Calu3 (cell line): Measurements from ENCODE around the gene LRRC27. TPM values are rescaled to one million over a fixed set of nuclear protein-coding genes. Genes with fewer than 3 reads are reported as not detected.

Experiments used
- BruUV-seq: library from RNA; stranded (reverse); fragments of 400-500 nt; replicated peaks from 2 replicates; lab custom pipeline; 2021; lab: Mats Ljungman, UMichigan
- CTCF ChIA-PET: fragments of 300-600 bp; sonication (Branson Sonifier 250); formaldehyde crosslinking; loops from one replicate; lab custom pipeline; 2022; ENCODE audit warnings: antibody characterized with exemption; lab: Charles Lee
- DNase-seq: peaks from one replicate; pipeline ENCODE4 v3.0.0; 2022
- H3K27ac Mint-ChIP-seq: one replicate; pipeline ENCODE4 v1.8.0; 2022; ENCODE audit warnings: mixed read lengths; ENCODE audit not compliant: unreplicated experiment
- H3K27me3 Mint-ChIP-seq: one replicate; pipeline ENCODE4 v1.8.0; 2022; ENCODE audit warnings: mixed read lengths; ENCODE audit not compliant: unreplicated experiment
- H3K36me3 Mint-ChIP-seq: one replicate; pipeline ENCODE4 v1.8.0; 2022; ENCODE audit warnings: mild to moderate bottlenecking, moderate library complexity, mixed read lengths; ENCODE audit not compliant: insufficient read depth, unreplicated experiment
- H3K4me1 Mint-ChIP-seq: one replicate; pipeline ENCODE4 v1.8.0; 2022; ENCODE audit warnings: mild to moderate bottlenecking, low read depth, mixed read lengths; ENCODE audit not compliant: unreplicated experiment
- H3K4me3 Mint-ChIP-seq: one replicate; pipeline ENCODE4 v1.8.0; 2022; ENCODE audit warnings: mild to moderate bottlenecking, low read depth, moderate library complexity, mixed read lengths; ENCODE audit not compliant: unreplicated experiment
- H3K9me3 Mint-ChIP-seq: one replicate; pipeline ENCODE4 v1.8.0; 2022; ENCODE audit warnings: low read depth, mixed read lengths; ENCODE audit not compliant: unreplicated experiment
- CTCF ChIP-seq: fragments of 200-600 bp; IDR thresholded peaks from one replicate; pipeline ENCODE4 v1.8.0; 2022; ENCODE audit warnings: antibody characterized with exemption; ENCODE audit not compliant: unreplicated experiment
- intact Hi-C: fragments of 100-400 bp; cut with micrococcal nuclease; formaldehyde crosslinking; loops from one replicate; pipeline ENCODE4 v1.10.0; 2022; ENCODE audit not compliant: unreplicated experiment
- total RNA-seq: library from RNA; stranded (reverse); gene quantifications from 2 replicates; pipeline ENCODE4 v1.2.3, GENCODE V29; 2022

The LRRC27 gene
- total RNA-seq, 1 experiment from 2014 or later: 4.6 TPM

DNA sequence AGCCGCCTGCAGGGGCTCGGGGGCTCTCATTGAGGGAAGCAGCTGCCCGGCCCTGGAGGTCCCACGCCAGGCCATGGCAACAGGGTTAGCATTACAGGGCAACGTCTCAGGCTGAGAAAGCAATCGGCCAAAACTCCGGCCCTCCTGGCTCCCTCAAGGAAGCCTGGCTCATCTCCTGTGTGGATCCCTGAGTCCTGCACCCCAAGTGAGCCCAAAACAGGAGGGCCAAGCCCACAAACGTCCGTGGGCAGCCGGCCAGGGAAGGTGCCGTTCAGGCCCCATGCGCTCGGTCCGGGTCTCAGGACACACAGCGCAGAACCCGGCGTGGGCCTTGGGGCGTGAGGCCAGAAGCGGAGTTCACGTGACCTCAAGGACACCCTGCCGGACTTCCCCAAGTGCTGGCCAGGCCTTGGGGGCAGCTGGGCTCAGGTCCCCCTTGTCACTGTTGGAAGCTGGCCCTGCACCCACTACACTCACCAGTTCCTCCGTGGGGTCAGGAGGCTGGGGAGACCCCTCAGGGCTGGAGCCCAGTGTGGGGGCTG lies 57.0 kb downstream of the LRRC27 start:
- DNase-seq: no peak
- Mint-ChIP-seq H3K27me3 (no peaks in the 10 kb centered on the region), H3K9me3 (no peaks in the 10 kb centered on the region), H3K4me1 (no peaks in the 10 kb centered on the region), H3K4me3 (no peak overlapping the region), H3K36me3 (no peaks in the 10 kb centered on the region), H3K27ac (no peak overlapping the region)
- TF ChIP-seq CTCF: no peak
- no TSS peak for BruUV-seq
- intact Hi-C loops: no loop called here
- CTCF ChIA-PET: no interaction called here

- H3K9me3 Mint-ChIP-seq: no peaks in the 10 kb centered on the region
- no peak overlapping the region for H3K27ac Mint-ChIP-seq
- CTCF ChIA-PET: no interaction called here
- no peaks in the 10 kb centered on the region for H3K27me3 Mint-ChIP-seq
- H3K4me3 Mint-ChIP-seq: no peak overlapping the region
- DNase-seq: no peak
- no peak for TF ChIP-seq CTCF
- intact Hi-C loops: no loop called here
- BruUV-seq: no TSS peak
- H3K36me3 Mint-ChIP-seq: no peaks in the 10 kb centered on the region
- no peaks in the 10 kb centered on the region for H3K4me1 Mint-ChIP-seq
These were observed 57.6 kb downstream of the LRRC27 start for GRCh38 chr10:132389433-132390169.

DNA sequence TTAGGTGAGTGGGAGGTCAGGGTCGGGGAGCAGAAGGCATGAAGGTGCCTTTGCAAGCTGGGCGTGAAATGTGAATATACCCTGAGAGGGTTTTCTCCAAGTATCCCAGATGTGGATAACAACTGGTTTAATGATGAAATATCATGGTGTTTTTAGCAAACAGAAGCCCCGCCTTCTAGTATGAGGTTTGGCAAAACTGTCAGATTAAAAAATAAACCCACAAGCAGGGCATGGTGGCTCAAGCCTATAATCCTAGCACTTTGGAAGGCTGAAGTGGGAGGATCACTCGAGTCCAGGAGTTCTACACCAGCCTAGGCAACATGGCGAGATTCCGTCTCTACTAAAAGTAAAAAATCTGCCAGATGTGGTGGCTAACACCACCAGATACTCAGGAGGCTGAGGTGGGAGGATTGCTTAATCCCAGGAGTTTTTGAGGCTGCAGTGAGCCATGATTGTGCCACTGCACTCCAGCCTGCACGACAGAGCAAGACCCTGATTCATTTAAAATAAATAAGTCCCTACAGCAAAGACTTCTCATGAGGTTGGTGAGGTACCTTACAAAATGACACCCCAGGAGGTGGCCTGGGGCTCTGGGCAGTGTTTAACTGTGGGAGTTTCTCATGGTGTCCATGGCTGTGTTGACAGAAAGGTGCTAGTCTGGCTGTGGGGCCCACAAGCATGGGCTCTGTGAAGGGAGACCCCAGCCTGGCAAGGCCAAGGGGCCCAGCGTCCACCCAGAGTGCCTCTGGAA lies 58.4 kb downstream of the LRRC27 start:
- H3K4me1 Mint-ChIP-seq: no peaks in the 10 kb centered on the region
- H3K36me3 Mint-ChIP-seq: no peaks in the 10 kb centered on the region
- no peak overlapping the region for H3K4me3 Mint-ChIP-seq
- intact Hi-C loops: no loop called here
- TF ChIP-seq CTCF: no peak
- no peaks in the 10 kb centered on the region for H3K9me3 Mint-ChIP-seq
- no peak overlapping the region for H3K27ac Mint-ChIP-seq
- DNase-seq: no peak
- no peaks in the 10 kb centered on the region for H3K27me3 Mint-ChIP-seq
- CTCF ChIA-PET: no interaction called here
- no TSS peak for BruUV-seq

GRCh38 chr10:132390921-132391675 lies 59.1 kb downstream of the LRRC27 start:
- H3K9me3 Mint-ChIP-seq: no peaks in the 10 kb centered on the region
- H3K4me1 Mint-ChIP-seq: no peaks in the 10 kb centered on the region
- intact Hi-C loops: no loop called here
- no peaks in the 10 kb centered on the region for H3K27me3 Mint-ChIP-seq
- BruUV-seq: no TSS peak
- CTCF ChIA-PET: no interaction called here
- no peaks in the 10 kb centered on the region for H3K36me3 Mint-ChIP-seq
- DNase-seq: no peak
- TF ChIP-seq CTCF: no peak
- no peak overlapping the region for H3K4me3 Mint-ChIP-seq
- no peak overlapping the region for H3K27ac Mint-ChIP-seq
